Gastroesophageal sphincter (tissue), 4 donors: ENCODE data around the gene RABL6. TPM values are rescaled to one million over a fixed set of nuclear protein-coding genes. Genes with fewer than 3 reads are reported as not detected.
"Not testable (repeated sequence)": the region's sequence is repeated elsewhere in the genome, so short reads cannot be mapped to it uniquely, and the experiment has no call there.

Experiments used
- ATAC-seq: fragments of 150-250 bp; one replicate; pipeline ENCODE4 v1.9.1; 2016; ENCODE audit warnings: mild to moderate bottlenecking, moderate library complexity
- H3K27ac ChIP-seq, 4 donors: fragments of 200-600 bp; sonication (generic) in 3 of 4; 1 replicate in 3 of 4; 2 replicates in 1 of 4; pipeline ENCODE4 v1.5.1; 2016 to 2019
- H3K27me3 ChIP-seq: fragments of 200-600 bp; sonication (generic); one replicate; pipeline ENCODE4 v1.5.1; 2019
- H3K36me3 ChIP-seq, 2 donors: fragments of 200-600 bp; sonication (generic); one replicate each; pipeline ENCODE4 v1.5.1; 2019; ENCODE audit warnings: control low read depth in 1 of 2
- H3K4me1 ChIP-seq, 3 donors: fragments of 200-600 bp; sonication (generic); 1 replicate in 2 of 3; 2 replicates in 1 of 3; pipeline ENCODE4 v1.5.1; 2016 to 2019; ENCODE audit warnings: control low read depth in 2 of 3
- H3K4me3 ChIP-seq, 2 donors: fragments of 200-600 bp; sonication (generic); one replicate each; pipeline ENCODE4 v1.5.1; 2019; ENCODE audit warnings: mild to moderate bottlenecking in 1 of 2, moderate library complexity in 1 of 2
- H3K9me3 ChIP-seq, 3 donors: fragments of 200-600 bp; sonication (generic); one replicate each; pipeline ENCODE4 v1.5.1; 2017 to 2019; ENCODE audit warnings: control low read depth in 2 of 3
- CTCF ChIP-seq, 4 experiments: fragments of 200-600 bp in 2 of 4; fragments of 450-650 bp in 2 of 4; sonication (generic) in 1 of 4; IDR thresholded peaks; one replicate each; pipeline ENCODE4 v1.5.1; 2017 to 2019; ENCODE audit warnings: antibody characterized with exemption in 4 of 4, mild to moderate bottlenecking in 2 of 4, moderate library complexity in 2 of 4
- EP300 ChIP-seq: sonication (generic); formaldehyde crosslinking; IDR thresholded peaks from one replicate; pipeline ENCODE4 v1.6.1; 2017; ENCODE audit warnings: antibody characterized with exemption, mild to moderate bottlenecking
- POLR2A ChIP-seq, 2 donors: fragments of 450-650 bp; IDR thresholded peaks; one replicate each; pipeline ENCODE4 v1.6.1; 2017; ENCODE audit warnings: antibody characterized with exemption in 2 of 2, mild to moderate bottlenecking in 2 of 2, moderate library complexity in 1 of 2
- POLR2AphosphoS5 ChIP-seq: sonication (generic); formaldehyde crosslinking; IDR thresholded peaks from one replicate; pipeline ENCODE4 v1.6.1; 2017; ENCODE audit warnings: antibody characterized with exemption
- WGBS, 2 donors: methylation state at CpG; one replicate each; pipeline ENCODE4 v1.1.5; 2018; ENCODE audit warnings: low coverage in 1 of 2; 5-methylcytosine and 5-hydroxymethylcytosine counted together
- total RNA-seq, 4 donors: library from RNA; depleted of rRNA; stranded (reverse); fragments of >200 nt; gene quantifications; one replicate each; pipeline ENCODE4 v1.1.0, GENCODE V29; 2016

RABL6 gene
- total RNA-seq, 4 donors from 2014 or later, result 54.8 to 109 (median 71.2) TPM

- WGBS, 2 donors, result 80 to 100% methylated on average over 1 to 2 of the region's 27 CpGs
- Histone ChIP-seq H3K9me3 (no peaks in the 10 kb centered on the region), H3K27me3 (peaks cover under 1% of the 10 kb centered on the region), H3K4me1 (peaks cover 0 to 20% (median 11%) of the 10 kb centered on the region in 3 donors), H3K36me3 (peaks cover 0 to 78% of the 10 kb centered on the region in 2 donors), H3K27ac (no peak overlapping the region), H3K4me3 (no peak overlapping the region)
- no peak for TF ChIP-seq POLR2A (IDR thresholded peaks at IDR 0.05)
- TF ChIP-seq CTCF (IDR thresholded peaks at IDR 0.05), result no peak
- TF ChIP-seq EP300, result no peak
- TF ChIP-seq POLR2AphosphoS5, result no peak
- ATAC-seq, result no peak
Measured at GRCh38 chr9:136837146-136837855, 29.6 kb downstream of the RABL6 start.

- H3K27me3 ChIP-seq, H3K4me3 ChIP-seq, H3K9me3 ChIP-seq, H3K27ac ChIP-seq, ATAC-seq: not testable (repeated sequence)
- Histone ChIP-seq H3K36me3 (peaks cover 0 to 72% of the 10 kb centered on the region in 2 donors), H3K4me1 (peaks cover 0 to 26% (median 16%) of the 10 kb centered on the region in 3 donors)
- WGBS, 2 donors, result no CpG with 5 or more reads among the region's 15 CpGs
Measured at GRCh38 chr9:136837856-136838277, 30.1 kb downstream of the RABL6 start.

- WGBS, 2 donors, result 83% methylated on average over 1 of the region's 29 CpGs; no CpG with 5 or more reads in 1 of the 2 donors
- no peak overlapping the region for H3K4me3 ChIP-seq
- H3K4me1 ChIP-seq, result peaks cover 0 to 33% (median 22%) of the 10 kb centered on the region in 3 donors
- H3K27me3 ChIP-seq, result peaks cover 13% of the 10 kb centered on the region
- TF ChIP-seq EP300, result no peak
- no peak for TF ChIP-seq CTCF (IDR thresholded peaks at IDR 0.05)
- no peak for TF ChIP-seq POLR2AphosphoS5
- TF ChIP-seq POLR2A (IDR thresholded peaks at IDR 0.05), result no peak
- H3K36me3 ChIP-seq, result peaks cover 0 to 65% of the 10 kb centered on the region in 2 donors
- no peak for ATAC-seq
- H3K27ac ChIP-seq, result no peak overlapping the region
- no peaks in the 10 kb centered on the region for H3K9me3 ChIP-seq
Measured at GRCh38 chr9:136838314-136839228, 30.8 kb downstream of the RABL6 start.

- TF ChIP-seq EP300 (no peak), POLR2AphosphoS5 (no peak), POLR2A (IDR thresholded peaks at IDR 0.05) (no peak), CTCF (IDR thresholded peaks at IDR 0.05) (no peak)
- Histone ChIP-seq H3K36me3 (peaks cover 0 to 61% of the 10 kb centered on the region in 2 donors), H3K27me3 (peaks cover 22% of the 10 kb centered on the region), H3K4me1 (peaks cover 0 to 42% (median 29%) of the 10 kb centered on the region in 3 donors), H3K9me3 (no peaks in the 10 kb centered on the region), H3K27ac (no peak overlapping the region), H3K4me3 (no peak overlapping the region)
- ATAC-seq, result no peak
- 93% methylated on average over 3 of the region's 36 CpGs; no CpG with 5 or more reads in 1 of the 2 donors for WGBS, 2 donors
Measured at GRCh38 chr9:136839229-136840139, 31.7 kb downstream of the RABL6 start.
